ENCODE measurements around the gene TMEM131.

The TMEM131 gene

GRCh38 chr2:97707362-97708047 is 288.2 kb downstream of the TMEM131 start:
- DNase-seq (ENCODE audit: low read depth, low spot score): no peak

- no peak for DNase-seq (ENCODE audit: low read depth, low spot score)
Observed at GRCh38 chr2:97706708-97707345, 288.9 kb downstream of the TMEM131 start.
